Osteoblast (primary cell): ENCODE results near the gene PVR. TPM values are rescaled to one million over a fixed set of nuclear protein-coding genes. Genes with fewer than 3 reads are reported as not detected.

ENCODE experiments used
- DNase-seq: peaks from one replicate; pipeline ENCODE4 v3.0.0; 2011; ENCODE audit warnings: low spot score, mixed read lengths; ENCODE audit not compliant: insufficient read length; ENCODE audit errors: missing footprints
- H2AFZ ChIP-seq: 2 replicates; pipeline ENCODE4 v1.6.0; 2011; ENCODE audit warnings: mild to moderate bottlenecking, low read length
- H3K27ac ChIP-seq: 2 replicates; pipeline ENCODE4 v1.5.1; 2011; ENCODE audit warnings: mild to moderate bottlenecking, low read depth, low read length, moderate library complexity
- H3K27me3 ChIP-seq: 2 replicates; pipeline ENCODE4 v1.6.0; 2012; ENCODE audit warnings: mild to moderate bottlenecking, control low read depth, inconsistent platforms, low read length, moderate library complexity; ENCODE audit not compliant: insufficient read depth
- H3K36me3 ChIP-seq: 2 replicates; pipeline ENCODE4 v1.5.1; 2011; ENCODE audit warnings: mild to moderate bottlenecking, low read length, control low read depth, moderate library complexity; ENCODE audit not compliant: insufficient read depth
- H3K4me1 ChIP-seq: 2 replicates; pipeline ENCODE4 v1.5.1; 2011; ENCODE audit warnings: mild to moderate bottlenecking, low read length, control low read depth, moderate library complexity; ENCODE audit not compliant: insufficient read depth
- H3K4me2 ChIP-seq: 2 replicates; pipeline ENCODE4 v1.6.0; 2011; ENCODE audit warnings: mild to moderate bottlenecking, low read length; ENCODE audit not compliant: insufficient read depth
- H3K4me3 ChIP-seq: fragments of 200-600 bp; sonication (generic); 3 replicates; pipeline ENCODE4 v1.5.1; 2012; ENCODE audit warnings: mild to moderate bottlenecking, low read length, inconsistent platforms; ENCODE audit not compliant: insufficient read depth
- H3K79me2 ChIP-seq: 2 replicates; pipeline ENCODE4 v1.6.0; 2012; ENCODE audit warnings: mild to moderate bottlenecking, low read length, control low read depth, inconsistent platforms; ENCODE audit not compliant: insufficient read depth
- H3K9me3 ChIP-seq: 2 replicates; pipeline ENCODE4 v1.5.1; 2011; ENCODE audit warnings: low read depth, low read length, control low read depth
- H4K20me1 ChIP-seq: 2 replicates; pipeline ENCODE4 v1.6.0; 2012; ENCODE audit warnings: mild to moderate bottlenecking, low read length, control low read depth; ENCODE audit not compliant: insufficient read depth
- total RNA-seq: library from RNA; depleted of rRNA; stranded (reverse); fragments of >200 nt; gene quantifications from 2 replicates; pipeline ENCODE4 v1.2.3, GENCODE V29; 2012
- TF ChIP-seq, protein P1 (sequence below): IDR thresholded peaks from 2 replicates; pipeline ENCODE4 v1.5.1; 2011; ENCODE audit warnings: mild to moderate bottlenecking, low read depth, low read length, moderate library complexity; ENCODE audit errors: extremely low read depth

PVR gene
- total RNA-seq, 1 donor: 53.6 TPM

GRCh38 chr19:44698492-44699201 is 54.9 kb downstream of the PVR start, which contains the start of gene CEACAM16:
Gene CEACAM16 (plus strand): TSS chr19:44699151. CDS start chr19:44701457, 2,306 bp downstream.
- H3K4me1 ChIP-seq: no peaks in the 10 kb centered on the region
- H3K4me3 ChIP-seq: no peak within 1 kb of the TSS
- H3K36me3 ChIP-seq: no peaks in the 10 kb centered on the region
- DNase-seq: no peak
- no peaks in the 10 kb centered on the region for H4K20me1 ChIP-seq
- no peaks in the 10 kb centered on the region for H3K79me2 ChIP-seq
- H3K9me3 ChIP-seq: no peaks in the 10 kb centered on the region
- no peaks in the 10 kb centered on the region for H3K27me3 ChIP-seq
- no peak within 1 kb of the TSS for H2AFZ ChIP-seq
- no peak within 1 kb of the TSS for H3K27ac ChIP-seq
- H3K4me2 ChIP-seq: no peak within 1 kb of the TSS
- TF ChIP-seq, protein P1, sequence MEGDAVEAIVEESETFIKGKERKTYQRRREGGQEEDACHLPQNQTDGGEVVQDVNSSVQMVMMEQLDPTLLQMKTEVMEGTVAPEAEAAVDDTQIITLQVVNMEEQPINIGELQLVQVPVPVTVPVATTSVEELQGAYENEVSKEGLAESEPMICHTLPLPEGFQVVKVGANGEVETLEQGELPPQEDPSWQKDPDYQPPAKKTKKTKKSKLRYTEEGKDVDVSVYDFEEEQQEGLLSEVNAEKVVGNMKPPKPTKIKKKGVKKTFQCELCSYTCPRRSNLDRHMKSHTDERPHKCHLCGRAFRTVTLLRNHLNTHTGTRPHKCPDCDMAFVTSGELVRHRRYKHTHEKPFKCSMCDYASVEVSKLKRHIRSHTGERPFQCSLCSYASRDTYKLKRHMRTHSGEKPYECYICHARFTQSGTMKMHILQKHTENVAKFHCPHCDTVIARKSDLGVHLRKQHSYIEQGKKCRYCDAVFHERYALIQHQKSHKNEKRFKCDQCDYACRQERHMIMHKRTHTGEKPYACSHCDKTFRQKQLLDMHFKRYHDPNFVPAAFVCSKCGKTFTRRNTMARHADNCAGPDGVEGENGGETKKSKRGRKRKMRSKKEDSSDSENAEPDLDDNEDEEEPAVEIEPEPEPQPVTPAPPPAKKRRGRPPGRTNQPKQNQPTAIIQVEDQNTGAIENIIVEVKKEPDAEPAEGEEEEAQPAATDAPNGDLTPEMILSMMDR: no peak

GRCh38 chr19:44700547-44700946 is 56.8 kb downstream of the PVR start:
- Histone ChIP-seq H2AFZ (no peak overlapping the region), H3K4me2 (no peak overlapping the region), H3K36me3 (no peaks in the 10 kb centered on the region), H3K27ac (no peak overlapping the region), H4K20me1 (no peaks in the 10 kb centered on the region), H3K9me3 (no peaks in the 10 kb centered on the region), H3K4me3 (no peak overlapping the region), H3K4me1 (no peaks in the 10 kb centered on the region), H3K79me2 (no peaks in the 10 kb centered on the region), H3K27me3 (no peaks in the 10 kb centered on the region)
- peak; percentile 26 for DNase-seq
- TF ChIP-seq, protein P1: no peak

GRCh38 chr19:44701228-44701627 is 57.5 kb downstream of the PVR start:
- no peaks in the 10 kb centered on the region for H4K20me1 ChIP-seq
- no peaks in the 10 kb centered on the region for H3K27me3 ChIP-seq
- no peak overlapping the region for H3K4me2 ChIP-seq
- peak; percentile 38 for DNase-seq
- no peak overlapping the region for H3K27ac ChIP-seq
- no peaks in the 10 kb centered on the region for H3K9me3 ChIP-seq
- no peaks in the 10 kb centered on the region for H3K79me2 ChIP-seq
- no peak overlapping the region for H3K4me3 ChIP-seq
- H3K4me1 ChIP-seq: no peaks in the 10 kb centered on the region
- no peak overlapping the region for H2AFZ ChIP-seq
- TF ChIP-seq, protein P1: no peak
- no peaks in the 10 kb centered on the region for H3K36me3 ChIP-seq

DNA sequence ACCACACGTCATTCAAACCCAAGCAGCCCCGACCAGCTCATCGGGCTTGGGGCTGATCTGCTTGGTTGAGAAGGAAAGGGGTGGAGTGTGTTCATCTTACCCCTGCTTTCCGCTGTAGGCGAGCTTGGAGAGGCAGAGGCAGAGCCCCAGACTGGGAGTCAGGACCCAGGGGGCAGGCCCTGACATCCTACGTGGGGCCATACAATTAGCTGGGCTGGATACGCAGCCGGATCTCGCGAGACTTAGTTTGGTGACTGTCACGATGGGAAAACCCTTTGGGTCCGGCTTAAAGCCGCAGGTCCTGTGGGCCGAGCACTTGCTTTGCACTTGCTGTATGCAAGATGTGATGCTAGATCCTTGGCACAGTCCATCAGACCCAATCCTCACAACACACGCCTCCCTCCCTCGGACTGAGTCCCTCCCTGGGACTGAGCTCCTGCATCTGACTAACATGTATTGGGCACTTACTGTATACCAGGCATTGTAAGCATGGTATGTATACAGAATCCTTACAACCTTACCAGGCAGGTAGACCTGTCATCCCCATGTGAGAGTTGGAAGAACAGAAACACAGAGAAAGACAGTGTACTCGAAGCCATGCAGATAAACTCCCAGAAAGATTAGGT is 59.0 kb downstream of the PVR start:
- Histone ChIP-seq H3K79me2 (no peaks in the 10 kb centered on the region), H3K4me3 (no peak overlapping the region), H4K20me1 (no peaks in the 10 kb centered on the region), H3K4me1 (no peaks in the 10 kb centered on the region), H3K9me3 (no peaks in the 10 kb centered on the region), H3K27ac (no peak overlapping the region), H3K4me2 (no peak overlapping the region), H2AFZ (no peak overlapping the region), H3K27me3 (no peaks in the 10 kb centered on the region), H3K36me3 (no peaks in the 10 kb centered on the region)
- TF ChIP-seq, protein P1: no peak
- peak; percentile 43 for DNase-seq
